Measurements from ENCODE around the gene KRTAP12-3.
"Not testable (repeated sequence)": the region's sequence is repeated elsewhere in the genome, so short reads cannot be mapped to it uniquely, and the experiment has no call there.

KRTAP12-3 gene

DNA sequence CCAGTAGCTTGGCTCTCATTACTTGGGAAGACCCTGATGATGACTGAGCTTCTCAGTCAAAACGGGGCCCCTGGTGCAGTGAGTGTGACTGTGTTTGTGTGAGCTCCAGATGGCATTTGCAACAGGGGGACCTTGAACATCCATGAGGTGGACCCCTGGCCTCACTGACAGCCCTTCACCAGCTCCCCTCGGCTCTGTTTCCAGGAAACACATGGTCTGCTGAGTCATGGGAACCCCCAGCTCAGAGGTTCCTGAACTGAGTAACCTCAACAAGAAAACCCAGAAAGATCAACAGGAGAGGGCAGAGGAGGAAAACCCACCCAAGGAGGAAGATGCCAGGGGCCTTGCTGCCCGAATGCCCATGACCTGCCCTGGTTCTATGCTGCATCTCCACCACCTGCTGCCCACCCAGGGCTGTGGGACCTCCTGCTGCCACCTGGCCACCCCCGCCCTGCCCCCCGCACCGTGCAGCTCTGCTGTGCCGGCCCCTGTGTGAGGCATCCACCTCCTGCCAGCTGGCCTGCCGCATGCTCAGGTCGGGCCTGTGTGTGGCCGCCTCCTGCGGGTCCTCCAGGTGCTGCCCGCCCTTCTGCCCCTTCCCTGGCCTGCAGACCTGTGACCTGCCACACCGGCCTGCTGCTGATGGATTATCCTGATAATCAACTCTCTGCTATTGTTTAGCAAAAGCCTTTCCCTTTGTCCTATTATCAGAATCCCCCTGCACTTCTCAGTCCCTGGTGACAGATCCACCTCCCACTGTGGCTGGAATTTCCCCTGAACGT lies 28.5 kb downstream of the KRTAP12-3 start:
- DNase-seq = peak; percentile 59

DNA sequence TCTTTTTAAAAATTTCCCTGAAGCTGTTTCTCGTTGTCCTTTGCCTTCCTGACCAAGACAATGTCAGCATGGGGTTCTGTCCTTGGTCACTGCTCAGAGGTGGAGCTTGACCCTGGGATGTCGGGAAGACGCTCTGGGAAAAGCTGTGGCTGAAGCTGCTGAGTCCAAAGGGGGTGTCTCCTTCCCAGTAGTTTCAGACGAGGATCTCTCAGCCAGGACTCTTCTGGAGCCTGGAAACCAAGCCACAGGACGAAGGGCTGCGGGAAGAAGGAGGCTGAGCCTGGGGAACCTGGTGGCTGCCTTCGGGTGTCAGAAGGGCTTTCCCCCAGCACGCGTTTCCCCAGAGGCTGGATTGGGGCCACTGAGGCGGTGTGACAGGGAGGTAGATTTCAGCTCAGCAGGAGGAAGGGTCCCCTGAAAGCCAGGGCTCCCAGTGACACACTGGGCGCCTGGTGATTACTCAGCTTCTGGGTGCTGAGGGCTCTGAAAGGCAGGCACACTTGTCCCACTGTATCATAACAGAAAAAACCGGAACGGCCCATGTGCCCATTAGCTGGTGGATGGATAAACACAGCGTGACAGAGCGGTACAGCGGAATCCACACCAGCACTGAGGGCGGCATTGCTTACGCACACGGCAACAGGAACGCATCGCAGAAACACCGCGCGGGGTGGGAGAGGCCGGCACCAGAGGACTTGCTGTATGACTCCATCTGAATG lies 29.3 kb downstream of the KRTAP12-3 start:
- DNase-seq = peak; percentile 34

DNA sequence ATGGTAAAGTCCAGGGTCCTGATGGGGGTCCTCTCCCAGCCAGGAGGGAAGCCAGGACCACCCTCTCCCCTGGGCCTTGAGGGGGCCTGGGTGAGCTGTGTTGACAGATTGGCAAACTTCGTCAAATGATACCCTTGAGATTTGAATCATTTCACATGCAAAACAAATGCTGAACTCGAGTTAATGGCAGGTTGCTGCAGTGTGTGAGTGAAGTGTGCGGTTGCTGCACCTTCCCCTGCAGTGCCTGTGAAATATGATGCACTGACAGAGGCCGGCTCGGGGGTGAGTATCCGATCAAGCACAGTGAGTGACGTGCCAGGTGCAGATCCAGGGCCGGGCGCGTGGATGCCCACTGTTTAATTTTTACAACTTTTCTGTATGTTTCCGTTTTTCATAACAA lies 29.9 kb downstream of the KRTAP12-3 start:
- peak; percentile 16 for DNase-seq

DNA sequence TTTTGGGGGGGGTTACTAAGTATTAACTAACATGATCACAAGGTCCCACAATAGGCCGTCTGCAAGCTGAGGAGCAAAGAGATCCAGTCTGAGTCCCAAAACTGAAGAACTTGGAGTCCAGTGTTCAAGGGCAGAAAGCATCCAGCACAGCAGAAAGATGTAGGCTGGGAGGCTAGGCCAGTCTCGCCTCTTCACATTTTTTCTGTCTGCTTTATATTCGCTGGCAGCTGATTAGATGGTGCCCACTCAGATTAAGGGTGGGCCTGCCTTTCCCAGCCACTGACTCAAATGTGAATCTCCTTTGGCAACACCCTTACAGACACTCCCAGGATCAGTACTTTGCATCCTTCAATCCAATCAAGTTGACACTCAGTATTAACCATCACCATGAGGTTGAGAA lies 32.0 kb downstream of the KRTAP12-3 start:
- DNase-seq = not testable (repeated sequence)

DNA sequence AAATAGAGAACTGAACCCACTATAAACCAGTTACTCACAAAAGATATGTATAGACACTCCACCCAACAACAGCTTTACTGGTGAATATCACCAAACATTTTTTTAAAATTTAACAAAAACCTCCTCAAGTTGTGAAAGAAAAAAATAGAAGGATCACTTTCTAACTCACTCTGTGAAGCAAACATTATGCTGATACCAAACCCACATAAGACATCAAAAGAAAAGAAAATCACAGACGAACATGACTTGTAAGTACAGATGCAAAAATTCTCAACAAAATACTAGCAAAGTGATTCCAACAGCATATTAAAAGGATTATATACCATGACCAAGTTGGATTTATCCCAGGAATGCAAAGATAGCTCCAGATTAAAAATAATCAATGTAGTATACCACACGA lies 34.0 kb downstream of the KRTAP12-3 start:
- no peak for DNase-seq

DNA sequence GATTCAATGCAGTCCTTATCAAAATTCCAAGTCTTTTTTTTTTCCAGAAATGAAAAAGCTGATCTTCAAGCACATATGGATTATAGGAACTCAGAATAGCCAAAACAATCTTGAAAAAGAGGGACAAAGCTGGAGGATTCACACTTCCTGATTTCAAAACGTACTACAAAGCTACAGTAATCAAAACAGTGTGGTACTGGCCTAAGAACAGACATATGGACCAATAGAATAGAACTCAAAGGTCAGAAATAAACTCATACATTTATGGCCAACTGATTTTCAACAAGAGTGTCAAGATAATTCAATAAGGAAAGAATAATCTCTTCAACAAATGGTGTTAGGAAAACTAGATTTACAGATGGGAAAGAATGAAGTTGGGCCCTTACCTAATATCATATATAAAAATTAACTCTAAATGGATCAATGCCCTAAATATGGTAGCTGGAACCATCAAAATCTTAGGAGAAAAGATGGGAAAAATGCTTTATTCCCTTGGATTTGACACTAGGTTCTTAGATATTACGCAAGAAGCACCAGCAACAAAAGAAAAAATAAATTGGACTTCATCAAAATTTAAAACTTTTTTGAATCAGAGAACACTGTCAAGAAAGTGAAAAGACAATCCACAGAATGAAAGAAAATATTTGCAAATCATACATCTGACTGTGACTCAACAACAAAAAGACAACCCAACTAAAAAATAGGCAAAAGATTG lies 35.2 kb downstream of the KRTAP12-3 start:
- DNase-seq = no peak

DNA sequence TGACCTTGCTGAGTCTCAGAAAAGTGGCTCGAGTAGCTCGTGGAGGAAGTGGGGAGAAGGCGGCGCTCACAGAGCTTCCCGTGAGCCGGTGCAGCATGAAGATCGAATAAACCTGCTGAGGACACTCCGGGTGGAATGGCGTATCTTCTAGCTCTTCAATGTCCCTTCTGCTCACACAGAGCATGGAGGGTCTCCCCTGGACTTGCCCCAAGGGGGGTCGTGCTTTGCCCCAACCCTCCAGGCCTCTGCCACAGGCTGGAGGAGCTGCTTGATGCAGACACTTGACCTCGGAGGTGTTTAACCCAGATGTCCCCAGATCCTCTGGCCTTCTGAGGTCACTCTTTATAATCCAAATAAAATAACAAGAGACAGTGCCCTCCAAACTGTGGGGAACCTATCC lies 37.0 kb downstream of the KRTAP12-3 start:
- peak; percentile 33 for DNase-seq

DNA sequence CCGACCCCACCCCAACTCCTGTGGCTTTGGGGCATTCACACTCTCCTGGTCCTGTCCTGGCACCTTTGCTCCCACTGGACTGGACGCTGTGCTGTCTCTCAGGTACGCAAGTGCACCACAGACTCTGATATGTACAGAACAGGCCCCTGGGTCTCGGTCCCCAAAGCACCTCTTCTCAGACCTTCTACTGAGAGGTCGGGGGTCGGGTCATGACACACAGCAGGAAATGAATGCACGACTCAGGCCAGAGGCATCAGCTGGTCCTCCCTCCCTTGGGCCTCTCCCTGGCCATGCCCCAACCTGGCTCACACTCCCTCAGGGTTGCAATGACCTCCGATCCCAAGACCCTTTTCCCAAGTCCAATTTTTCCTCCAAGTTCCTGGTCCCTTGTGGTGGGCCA lies 37.5 kb downstream of the KRTAP12-3 start:
- DNase-seq = peak; percentile 34

DNA sequence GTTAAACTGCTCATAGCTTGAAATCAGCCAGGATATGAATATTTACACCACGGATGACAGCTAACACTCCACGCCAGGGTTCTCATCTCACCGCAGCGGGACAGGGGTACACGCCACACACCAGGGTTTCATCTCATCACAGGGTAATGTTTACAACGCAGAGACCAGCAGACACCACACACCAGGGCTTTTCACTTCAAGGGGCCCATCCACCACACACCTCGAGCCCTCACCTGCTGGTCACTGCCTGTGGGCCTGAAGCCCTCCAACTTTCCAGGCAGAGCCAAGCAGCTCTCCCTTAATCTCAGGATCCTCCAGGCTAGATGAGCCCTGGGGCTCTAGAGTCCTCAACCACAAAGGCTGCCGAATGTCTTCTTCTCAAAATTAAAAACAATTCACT lies 37.9 kb downstream of the KRTAP12-3 start:
- DNase-seq = peak; percentile 49

DNA sequence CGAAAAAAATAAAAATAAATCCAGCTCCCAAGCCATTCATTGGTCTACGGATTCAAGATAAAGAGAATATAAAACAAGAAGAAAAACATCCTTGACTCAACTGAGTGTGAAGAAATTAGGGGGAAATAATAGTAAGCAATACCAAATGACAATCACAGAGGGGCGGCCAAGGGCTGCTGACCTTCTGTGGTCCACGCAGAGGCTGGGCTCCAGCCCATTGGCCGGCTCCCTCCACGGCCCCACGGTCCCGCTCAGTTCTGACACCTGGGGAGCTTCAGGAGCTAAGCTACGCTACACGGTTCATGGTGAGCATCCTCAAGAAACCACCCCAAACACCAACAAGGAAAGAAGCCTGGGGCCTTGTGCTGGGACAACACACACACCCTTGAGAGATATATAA lies 38.8 kb downstream of the KRTAP12-3 start:
- peak; percentile 46 for DNase-seq

DNA sequence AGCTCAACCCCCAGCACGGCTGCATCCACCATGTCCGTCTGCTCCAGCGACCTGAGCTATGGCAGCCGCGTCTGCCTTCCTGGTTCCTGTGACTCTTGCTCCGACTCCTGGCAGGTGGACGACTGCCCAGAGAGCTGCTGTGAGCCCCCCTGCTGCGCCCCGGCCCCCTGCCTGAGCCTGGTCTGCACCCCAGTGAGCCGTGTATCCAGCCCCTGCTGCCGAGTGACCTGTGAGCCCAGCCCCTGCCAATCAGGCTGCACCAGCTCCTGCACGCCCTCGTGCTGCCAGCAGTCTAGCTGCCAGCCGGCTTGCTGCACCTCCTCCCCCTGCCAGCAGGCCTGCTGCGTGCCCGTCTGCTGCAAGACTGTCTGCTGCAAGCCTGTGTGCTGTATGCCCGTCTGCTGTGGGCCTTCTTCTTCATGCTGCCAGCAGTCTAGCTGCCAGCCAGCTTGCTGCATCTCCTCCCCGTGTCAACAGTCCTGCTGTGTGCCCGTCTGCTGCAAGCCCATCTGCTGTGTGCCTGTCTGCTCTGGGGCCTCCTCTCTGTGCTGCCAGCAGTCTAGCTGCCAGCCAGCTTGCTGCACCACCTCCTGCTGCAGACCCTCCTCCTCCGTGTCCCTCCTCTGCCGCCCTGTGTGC lies 39.6 kb downstream of the KRTAP12-3 start, which contains the start of gene KRTAP10-12:
Gene KRTAP10-12, plus strand, starts transcription at position 1 of the 639 bp plus-strand sequence. Its CDS starts 30 bp downstream, at position 31.
- peak; percentile 2 for DNase-seq

DNA sequence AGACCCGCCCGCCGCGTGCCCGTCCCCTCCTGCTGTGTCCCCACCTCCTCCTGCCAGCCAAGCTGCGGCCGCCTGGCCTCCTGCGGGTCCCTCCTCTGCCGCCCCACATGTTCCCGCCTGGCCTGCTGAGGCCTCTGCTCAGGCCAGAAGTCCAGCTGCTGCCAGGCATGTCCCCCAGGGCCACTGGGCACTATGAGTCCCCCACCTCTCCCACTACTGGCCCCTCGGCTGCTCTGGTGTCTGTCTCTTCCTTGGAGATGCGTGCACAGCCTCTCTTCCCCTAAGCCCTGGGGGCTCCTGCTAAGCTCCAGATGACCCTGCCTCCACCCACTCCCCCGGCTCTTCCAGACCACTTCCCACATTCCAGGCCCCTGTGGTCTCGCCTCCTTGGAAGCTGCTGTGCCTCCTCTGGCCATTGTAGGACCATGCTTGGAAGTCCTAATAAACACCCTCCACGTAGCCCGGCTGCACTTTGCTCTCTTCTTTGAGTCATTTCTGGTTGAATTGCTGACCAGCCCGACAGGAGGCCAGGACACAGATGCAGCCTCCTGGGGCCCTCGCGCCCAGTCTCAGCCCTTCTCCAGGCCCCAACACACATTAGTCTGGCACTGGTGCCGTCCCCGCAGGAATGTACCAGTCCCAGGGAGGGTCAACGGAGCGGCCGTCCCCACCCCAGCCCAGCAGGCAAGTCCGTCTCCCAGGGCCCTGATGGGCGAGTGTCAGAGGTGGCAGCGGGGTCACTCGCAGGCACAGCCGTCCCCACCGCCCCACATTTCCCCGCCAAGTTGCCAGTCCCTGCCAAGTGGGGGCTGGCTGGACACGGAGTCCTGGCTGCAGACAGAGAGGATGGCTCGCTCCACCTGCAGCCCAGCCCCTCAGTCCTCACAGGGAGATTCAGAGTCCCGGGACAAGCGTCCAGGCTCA lies 40.3 kb downstream of the KRTAP12-3 start:
- DNase-seq = peak; percentile 50

DNA sequence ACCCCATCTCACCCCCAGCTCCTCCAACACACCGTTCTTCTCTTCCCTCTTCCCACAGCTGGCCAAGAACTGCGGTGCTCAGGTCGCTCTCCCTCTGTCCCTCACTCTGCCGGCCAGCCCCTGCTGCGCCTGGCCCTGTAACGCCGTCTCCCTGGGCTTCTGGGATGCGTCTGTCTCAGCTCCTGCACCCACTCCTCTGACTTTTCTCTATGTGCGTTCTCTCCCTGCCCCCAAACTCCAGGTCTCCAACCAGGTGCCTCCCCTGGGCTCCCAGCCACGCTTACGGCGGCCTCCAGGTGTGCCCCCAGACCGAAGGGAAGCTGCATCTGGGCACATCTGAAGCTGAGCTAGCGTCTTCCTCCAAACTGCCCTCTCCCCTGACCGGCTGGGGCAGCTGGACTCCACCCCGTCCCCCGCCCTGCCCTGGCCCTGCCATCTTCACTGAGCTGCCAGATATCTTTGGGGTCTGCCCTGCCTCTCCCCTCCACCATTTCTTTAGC lies 41.8 kb downstream of the KRTAP12-3 start:
- peak; percentile 51 for DNase-seq

DNA sequence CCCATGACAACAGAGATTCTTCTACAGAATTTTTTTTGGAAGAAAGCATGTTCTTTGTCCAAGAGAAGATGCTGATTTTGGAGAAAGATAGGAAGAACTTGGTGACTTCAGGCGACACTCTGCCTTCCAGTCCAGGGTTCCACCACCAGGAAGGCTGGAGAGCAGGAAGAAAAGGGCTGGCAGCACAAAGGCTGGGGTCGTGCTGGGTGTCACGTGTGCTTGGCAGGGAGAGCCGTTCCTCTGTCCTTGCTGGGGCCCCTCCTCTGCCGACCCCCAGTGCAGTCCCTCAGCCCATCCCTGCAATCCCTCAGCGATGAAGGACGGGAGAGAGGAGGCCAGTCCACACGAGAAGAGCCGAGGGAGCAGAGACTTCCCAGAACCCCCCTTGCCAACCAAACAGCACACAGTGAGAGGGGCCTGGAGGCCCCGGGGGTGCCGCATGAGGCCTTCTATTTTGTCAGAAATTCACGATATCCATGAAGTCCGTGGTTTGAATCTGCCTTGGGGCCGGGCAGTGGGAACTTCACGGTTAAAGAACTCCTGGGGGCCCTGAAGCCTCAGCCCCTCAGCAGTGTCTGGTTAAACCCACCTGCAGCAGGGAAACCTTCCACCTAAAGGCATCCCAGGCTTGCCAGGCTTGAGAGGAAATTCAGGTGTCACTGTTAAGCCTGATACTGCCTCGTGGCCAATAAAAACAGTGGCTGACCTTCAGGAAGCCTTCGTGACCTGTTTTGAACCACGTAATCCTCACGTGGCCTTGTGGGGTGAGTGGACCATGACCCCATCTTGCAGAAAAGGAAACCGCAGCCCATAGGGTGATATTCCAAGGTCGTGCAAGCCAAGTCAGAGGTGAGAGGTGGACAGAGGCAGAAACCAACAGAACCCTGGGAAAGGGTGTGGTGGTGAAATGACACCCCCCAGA lies 42.6 kb downstream of the KRTAP12-3 start:
- DNase-seq = peak; percentile 53

DNA sequence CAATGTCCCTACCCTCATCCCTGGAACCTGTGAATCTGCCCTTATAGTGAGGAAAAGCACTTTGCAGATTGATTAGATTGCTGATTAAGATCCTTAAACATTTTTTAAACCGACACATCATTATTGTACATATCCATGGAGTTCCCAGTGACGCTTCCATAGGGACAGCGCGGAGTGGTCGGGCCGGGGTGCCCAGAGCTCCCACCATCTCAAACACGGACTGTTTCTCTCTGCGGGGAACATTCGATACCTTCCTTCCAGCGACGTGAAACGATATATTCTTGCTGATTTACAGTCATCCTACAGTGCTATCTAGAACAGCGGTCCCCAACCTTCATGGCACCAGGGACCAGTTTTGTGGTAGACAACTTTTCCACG lies 43.3 kb downstream of the KRTAP12-3 start:
- DNase-seq = peak; percentile 22

DNA sequence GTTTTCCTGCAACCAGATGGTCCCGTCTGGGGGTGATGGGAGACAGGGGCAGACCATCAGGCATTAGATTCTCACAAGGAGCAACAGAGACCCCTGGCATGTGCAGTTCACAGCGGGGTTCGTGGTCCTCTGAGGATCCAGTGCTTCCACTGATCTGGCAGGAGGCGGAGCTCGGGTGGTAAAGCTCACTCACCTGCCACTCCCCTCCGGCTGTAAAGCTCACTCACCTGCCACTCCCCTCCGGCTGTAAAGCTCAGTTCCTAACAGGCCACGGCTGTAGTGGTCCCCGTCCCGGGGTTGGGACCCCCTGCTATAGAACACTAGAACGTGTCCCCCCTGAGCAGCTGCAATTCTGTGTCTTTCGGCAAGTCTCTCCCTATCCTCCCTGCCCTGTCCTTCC lies 43.8 kb downstream of the KRTAP12-3 start:
- peak; percentile 53 for DNase-seq

DNA sequence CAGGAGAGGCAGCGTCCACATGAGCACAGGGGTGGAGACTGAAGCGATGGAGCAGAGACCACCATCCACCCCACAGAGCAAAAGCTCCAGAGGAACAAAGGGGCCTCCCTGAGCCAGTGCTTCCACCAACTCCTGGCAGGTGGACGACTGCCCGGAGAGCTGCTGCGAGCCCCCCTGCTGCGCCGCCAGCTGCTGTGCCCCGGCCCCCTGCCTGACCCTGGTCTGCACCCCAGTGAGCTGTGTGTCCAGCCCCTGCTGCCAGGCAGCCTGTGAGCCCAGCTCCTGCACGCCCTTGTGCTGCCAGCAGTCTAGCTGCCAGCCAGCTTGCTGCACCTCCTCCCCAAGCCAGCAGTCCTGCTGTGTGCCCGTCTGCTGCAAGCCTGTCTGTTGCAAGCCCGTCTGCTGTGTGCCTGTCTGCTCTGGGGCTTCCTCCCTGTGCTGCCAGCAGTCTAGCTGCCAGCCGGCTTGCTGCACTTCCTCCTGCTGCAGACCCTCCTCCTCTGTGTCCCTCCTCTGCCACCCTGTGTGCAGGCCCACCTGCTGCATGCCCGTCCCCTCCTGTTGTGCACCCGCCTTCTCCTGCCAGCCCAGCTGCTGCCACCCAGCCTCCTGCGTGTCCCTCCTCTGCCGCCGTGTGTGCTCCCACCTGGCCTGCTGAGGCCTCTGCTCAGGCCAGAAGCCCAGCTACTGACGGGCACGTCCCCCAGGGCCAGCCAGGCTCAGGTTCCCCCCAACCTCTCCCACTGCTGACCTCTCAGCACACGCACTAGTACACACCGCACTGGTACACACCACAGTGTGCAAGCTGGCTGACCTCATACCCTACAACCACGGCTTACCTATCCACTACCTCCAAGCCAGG lies 44.6 kb downstream of the KRTAP12-3 start:
- peak; percentile 58 for DNase-seq

DNA sequence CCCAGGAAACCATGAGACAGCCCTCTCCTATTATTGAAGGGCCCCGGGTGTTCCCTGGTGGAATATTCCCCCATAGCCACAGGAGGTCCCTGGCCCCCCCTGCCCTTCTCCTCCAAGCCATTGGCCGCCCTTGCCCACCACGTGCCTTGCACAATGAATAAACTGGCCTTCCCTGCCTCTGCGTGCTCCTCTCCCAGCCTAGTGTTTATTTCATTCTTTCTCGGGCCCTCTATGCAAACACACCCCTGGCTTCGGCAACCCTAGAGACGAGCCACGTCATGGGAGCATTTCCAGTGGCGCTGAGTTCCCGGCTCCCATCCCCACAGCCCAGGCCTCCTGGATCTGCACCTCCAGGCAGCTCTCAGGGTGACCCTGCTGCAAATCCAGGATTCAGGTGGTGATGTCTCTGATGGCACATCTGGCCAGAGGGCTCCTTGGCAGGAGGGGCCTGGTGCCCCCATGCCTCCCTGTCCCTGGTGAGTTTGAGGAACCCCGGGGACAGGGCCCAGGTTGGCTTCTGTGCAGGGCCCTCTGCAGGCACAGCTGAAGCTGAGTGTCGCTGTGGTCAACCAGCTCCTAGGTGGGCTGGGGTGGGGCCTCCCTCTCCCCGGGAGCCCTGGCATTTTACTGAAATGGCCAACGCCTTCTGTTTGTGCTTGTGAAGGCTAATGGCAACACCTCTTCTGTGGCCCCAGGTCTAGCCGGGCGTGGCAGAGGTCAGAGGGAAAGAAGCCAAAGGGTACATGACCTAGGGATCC lies 45.4 kb downstream of the KRTAP12-3 start:
- DNase-seq = peak; percentile 45

Measured in activated effector memory CD4-positive, alpha-beta T cell treated with anti-CD3 and anti-CD28 coated beads, Interleukin-2, amount 50 U/mL, for 16 hours (primary cell).